H1 (cell line): ENCODE results near the gene AWAT1. TPM values are rescaled to one million over a fixed set of nuclear protein-coding genes. Genes with fewer than 3 reads are reported as not detected.

ENCODE experiments used
- CTCF ChIA-PET: fragments of 300-600 bp; sonication (Branson Sonifier 250); formaldehyde crosslinking; loops from one replicate; lab custom pipeline; 2021; ENCODE audit not compliant: partially characterized antibody; lab: Charles Lee
- POLR2A ChIA-PET: fragments of 300-600 bp; sonication (Branson Sonifier 250); formaldehyde crosslinking; loops from one replicate; lab custom pipeline; 2021; ENCODE audit warnings: inconsistent platforms; ENCODE audit not compliant: partially characterized antibody; lab: Charles Lee
- DNase-seq, 2 experiments: peaks; one replicate each; pipeline versions ENCODE4 v3.0.0 to v3.0.0-alpha.2; 2010 to 2022; ENCODE audit warnings: low spot score in 2 of 2, low read depth in 1 of 2, mixed read lengths in 1 of 2
- FAIRE-seq: peaks from 2 replicates; lab custom pipeline; 2011; peaks lifted over from hg19 to GRCh38; lab: Jason Lieb, UNC
- H2AFZ ChIP-seq: 2 replicates; pipeline ENCODE4 v1.8.1; 2012; ENCODE audit warnings: low read length, inconsistent platforms
- H2AK5ac ChIP-seq: 2 replicates; pipeline ENCODE4 v1.6.1; 2013; ENCODE audit warnings: low read depth, low read length
- H2BK120ac ChIP-seq: replicated peaks from 2 replicates; pipeline ENCODE3; 2013; ENCODE audit warnings: low read depth, low read length, inconsistent platforms
- H2BK12ac ChIP-seq: 2 replicates; pipeline ENCODE4 v1.6.1; 2013; ENCODE audit warnings: low read depth, low read length
- H2BK15ac ChIP-seq: 2 replicates; pipeline ENCODE4 v1.6.1; 2013; ENCODE audit warnings: low read length
- H2BK20ac ChIP-seq: 2 replicates; pipeline ENCODE4 v1.6.1; 2013; ENCODE audit warnings: low read length
- H2BK5ac ChIP-seq: 2 replicates; pipeline ENCODE4 v1.6.1; 2013; ENCODE audit warnings: low read depth, low read length
- H3K14ac ChIP-seq: 2 replicates; pipeline ENCODE4 v1.6.1; 2013; ENCODE audit warnings: inconsistent platforms; ENCODE audit not compliant: insufficient read length
- H3K18ac ChIP-seq: 2 replicates; pipeline ENCODE4 v1.6.1; 2013; ENCODE audit warnings: low read length; ENCODE audit errors: extremely low read depth
- H3K23ac ChIP-seq: 2 replicates; pipeline ENCODE4 v1.6.1; 2013; ENCODE audit warnings: inconsistent platforms; ENCODE audit not compliant: insufficient read length
- H3K23me2 ChIP-seq: 2 replicates; pipeline ENCODE4 v1.6.1; 2013; ENCODE audit warnings: low read depth, low read length
- H3K27ac ChIP-seq: 2 replicates; pipeline ENCODE4 v1.6.1; 2011; ENCODE audit warnings: low read depth, low read length, inconsistent platforms
- H3K27me3 ChIP-seq, 4 experiments: replicated peaks in 1 of 4; 1 replicate in 1 of 4; 2 replicates in 3 of 4; pipeline versions ENCODE4 v1.6.1 to v1.8.1; 2011 to 2013; ENCODE audit warnings: low read length in 3 of 4, mild to moderate bottlenecking in 3 of 4, inconsistent platforms in 2 of 4, mixed read lengths in 2 of 4, moderate library complexity in 1 of 4; ENCODE audit not compliant: control insufficient read depth in 3 of 4, insufficient read depth in 3 of 4; ENCODE audit errors: extremely low read depth in 1 of 4
- H3K36me3 ChIP-seq, 4 experiments: 2 replicates each; pipeline versions ENCODE4 v1.6.1 to v1.8.1; 2011 to 2013; ENCODE audit warnings: mild to moderate bottlenecking in 4 of 4, low read length in 3 of 4, moderate library complexity in 2 of 4, control low read depth in 1 of 4, inconsistent platforms in 1 of 4; ENCODE audit not compliant: insufficient read depth in 4 of 4, control insufficient read depth in 2 of 4
- H3K4ac ChIP-seq: replicated peaks from 2 replicates; pipeline ENCODE3; 2013; ENCODE audit warnings: low read length, low read depth, mixed read lengths, inconsistent platforms; ENCODE audit not compliant: insufficient read length
- H3K4me1 ChIP-seq, 4 experiments: replicated peaks in 1 of 4; 1 replicate in 1 of 4; 2 replicates in 3 of 4; pipeline versions ENCODE4 v1.6.1 to v1.8.1; 2011 to 2013; ENCODE audit warnings: low read length in 3 of 4, inconsistent platforms in 2 of 4, mixed read lengths in 1 of 4; ENCODE audit not compliant: insufficient read depth in 4 of 4, control insufficient read depth in 3 of 4
- H3K4me2 ChIP-seq, 2 experiments: 2 replicates each; pipeline versions ENCODE4 v1.6.1 to v1.8.1; 2011 to 2013; ENCODE audit warnings: low read depth in 2 of 2, low read length in 2 of 2, control low read depth in 1 of 2, inconsistent platforms in 1 of 2, mild to moderate bottlenecking in 1 of 2; ENCODE audit not compliant: insufficient read depth in 1 of 2
- H3K4me3 ChIP-seq, 4 experiments: fragments of 200-600, 300-600 bp in 1 of 4; sonication (generic), shearing (Covaris generic), sonication (Bioruptor Twin) in 1 of 4; 2 replicates each; pipeline versions ENCODE4 v1.5.1 to v1.8.1; 2011 to 2016; ENCODE audit warnings: low read length in 4 of 4, low read depth in 3 of 4, control low read depth in 2 of 4, inconsistent platforms in 2 of 4, mild to moderate bottlenecking in 2 of 4, mixed read lengths in 1 of 4, moderate library complexity in 1 of 4; ENCODE audit not compliant: insufficient read depth in 2 of 4; ENCODE audit errors: extremely low read depth in 1 of 4
- H3K56ac ChIP-seq: replicated peaks from 2 replicates; pipeline ENCODE3; 2013; ENCODE audit warnings: low read depth, mild to moderate bottlenecking, mixed read lengths, low read length, inconsistent platforms; ENCODE audit not compliant: insufficient read length
- H3K79me1 ChIP-seq: 2 replicates; pipeline ENCODE4 v1.6.1; 2013; ENCODE audit warnings: low read depth, low read length, control low read depth
- H3K79me2 ChIP-seq, 2 experiments: 2 replicates each; pipeline versions ENCODE4 v1.6.1 to v1.8.1; 2012 to 2013; ENCODE audit warnings: low read length in 2 of 2, mild to moderate bottlenecking in 2 of 2, inconsistent platforms in 1 of 2; ENCODE audit not compliant: insufficient read depth in 2 of 2, control insufficient read depth in 1 of 2
- H3K9ac ChIP-seq, 4 experiments: replicated peaks in 1 of 4; 1 replicate in 1 of 4; 2 replicates in 3 of 4; pipeline versions ENCODE4 v1.6.1 to v1.8.1; 2011 to 2013; ENCODE audit warnings: low read depth in 3 of 4, low read length in 3 of 4, control low read depth in 2 of 4, mild to moderate bottlenecking in 2 of 4, moderate library complexity in 2 of 4, inconsistent platforms in 1 of 4; ENCODE audit errors: extremely low read depth in 1 of 4
- H3K9me3 ChIP-seq, 2 experiments: 2 replicates each; pipeline versions ENCODE4 v1.6.1 to v1.8.1; 2012 to 2013; ENCODE audit warnings: mild to moderate bottlenecking in 2 of 2, moderate library complexity in 2 of 2, control low read depth in 1 of 2, inconsistent platforms in 1 of 2, low read depth in 1 of 2, low read length in 1 of 2, mixed read lengths in 1 of 2; ENCODE audit not compliant: insufficient read depth in 2 of 2
- H4K20me1 ChIP-seq, 2 experiments: replicated peaks in 1 of 2; 2 replicates each; pipeline versions ENCODE3 to v1.8.1; 2011 to 2013; ENCODE audit warnings: inconsistent platforms in 2 of 2, low read length in 2 of 2, mild to moderate bottlenecking in 1 of 2; ENCODE audit not compliant: insufficient read depth in 2 of 2, control insufficient read depth in 1 of 2
- H4K5ac ChIP-seq: 2 replicates; pipeline ENCODE4 v1.6.1; 2013; ENCODE audit warnings: low read length, low read depth, mixed read lengths, inconsistent platforms; ENCODE audit not compliant: insufficient read length
- H4K8ac ChIP-seq: 2 replicates; pipeline ENCODE4 v1.8.0; 2013; ENCODE audit warnings: mild to moderate bottlenecking, moderate library complexity, low read length, inconsistent platforms; ENCODE audit not compliant: insufficient read depth; ENCODE audit errors: extremely low read depth
- H4K91ac ChIP-seq: replicated peaks from 2 replicates; pipeline ENCODE3; 2013; ENCODE audit warnings: low read length, mixed read lengths, inconsistent platforms; ENCODE audit not compliant: insufficient read length
- ASH2L ChIP-seq: fragments of 200-600, 300-600 bp; sonication (generic); IDR thresholded peaks from one replicate; pipeline ENCODE4 v1.7.1; 2017; ENCODE audit warnings: low read length
- ATF3 ChIP-seq: IDR thresholded peaks from 2 replicates; pipeline ENCODE4 v1.6.1; 2011; ENCODE audit warnings: low read depth, mild to moderate bottlenecking, low read length; ENCODE audit not compliant: insufficient read depth
- CBX5 ChIP-seq: fragments of 300-800, 300-1000 bp; sonication (generic); IDR thresholded peaks from 2 replicates; pipeline ENCODE4 v1.7.1; 2016; ENCODE audit warnings: antibody characterized with exemption, low read length, low read depth
- GTF2F1 ChIP-seq: IDR thresholded peaks from 2 replicates; pipeline ENCODE4 v1.6.1; 2012; ENCODE audit warnings: low read depth, low read length, improper control_type of control experiment, borderline replicate concordance
- POLR2A ChIP-seq, 2 experiments: IDR thresholded peaks; 1 replicate in 1 of 2; 2 replicates in 1 of 2; pipeline ENCODE4 v1.6.1; 2011; ENCODE audit warnings: low read depth in 2 of 2, low read length in 2 of 2, mild to moderate bottlenecking in 2 of 2; ENCODE audit errors: control extremely low read depth in 1 of 2
- POU5F1 ChIP-seq: IDR thresholded peaks from 2 replicates; pipeline ENCODE4 v1.6.1; 2011; ENCODE audit warnings: low read depth, mild to moderate bottlenecking, low read length, moderate library complexity
- RAD21 ChIP-seq, 2 experiments: IDR thresholded peaks in 1 of 2; conservative IDR thresholded peaks in 1 of 2; 2 replicates each; pipeline ENCODE4 v1.6.1; 2011; ENCODE audit warnings: low read depth in 2 of 2, low read length in 2 of 2, improper control_type of control experiment in 1 of 2, inconsistent platforms in 1 of 2, mild to moderate bottlenecking in 1 of 2, moderate library complexity in 1 of 2
- RBBP5 ChIP-seq: IDR thresholded peaks from 2 replicates; pipeline ENCODE4 v1.7.1; 2012; ENCODE audit warnings: low read depth, mild to moderate bottlenecking, inconsistent platforms, low read length, moderate library complexity, borderline replicate concordance
- SAP30 ChIP-seq: fragments of 300-600 bp; sonication (generic); IDR thresholded peaks from 2 replicates; pipeline ENCODE4 v1.7.1; 2012; ENCODE audit warnings: low read length, moderate library complexity, mild to moderate bottlenecking, inconsistent platforms; ENCODE audit not compliant: insufficient read depth, insufficient replicate concordance
- WGBS, 2 experiments: shearing (Covaris generic) in 1 of 2; methylation state at CpG; one replicate each; pipeline versions ENCODE4 v1.1.6 to v1.1.7; 2013 to 2015; ENCODE audit warnings: low lambda C conversion rate in 2 of 2, mixed read lengths in 2 of 2, inconsistent platforms in 1 of 2, low coverage in 1 of 2, missing lambda C conversion rate in 1 of 2; ENCODE audit not compliant: insufficient replicate concordance in 2 of 2, insufficient coverage in 1 of 2, insufficient read length in 1 of 2; ENCODE audit errors: extremely low coverage in 1 of 2, missing lambda C conversion rate in 1 of 2; 5-methylcytosine and 5-hydroxymethylcytosine counted together
- polyA plus RNA-seq, 7 experiments: library from polyadenylated mRNA; depleted of rRNA in 3 of 7; stranded (reverse) in 5 of 7; unstranded in 2 of 7; fragments of >200 nt in 5 of 7; fragments of 200-250 nt in 2 of 7; gene quantifications; 1 replicate in 5 of 7; 2 replicates in 1 of 7; 4 replicates in 1 of 7; pipeline versions ENCODE4 v1.2.1 to v1.2.3, GENCODE V29; 2011 to 2013; ENCODE audit warnings: missing spikeins in 2 of 7, mixed read lengths in 2 of 7
- total RNA-seq: library from RNA; stranded (reverse); fragmentation: NEBNext Ultra II Directional; extraction: Animal tissue kit (Norgen Biotek cat#: 25700); gene quantifications from 2 replicates; pipeline ENCODE4 v1.2.1, GENCODE V29; 2021
- TF ChIP-seq, protein P1 (sequence below), 3 experiments: IDR thresholded peaks; 1 replicate in 2 of 3; 2 replicates in 1 of 3; pipeline versions ENCODE4 v1.5.1 to v1.6.1; 2011; ENCODE audit warnings: low read length in 3 of 3, mild to moderate bottlenecking in 3 of 3, inconsistent platforms in 2 of 3, low read depth in 1 of 3, moderate library complexity in 1 of 3; ENCODE audit not compliant: insufficient read depth in 1 of 3; ENCODE audit errors: control extremely low read depth in 1 of 3

AWAT1 gene
- total and polyA plus RNA-seq, 2 of the 8 experiments (the other 6 are each of a cell fraction or from before 2014, with no cell fraction given) = not detected

DNA sequence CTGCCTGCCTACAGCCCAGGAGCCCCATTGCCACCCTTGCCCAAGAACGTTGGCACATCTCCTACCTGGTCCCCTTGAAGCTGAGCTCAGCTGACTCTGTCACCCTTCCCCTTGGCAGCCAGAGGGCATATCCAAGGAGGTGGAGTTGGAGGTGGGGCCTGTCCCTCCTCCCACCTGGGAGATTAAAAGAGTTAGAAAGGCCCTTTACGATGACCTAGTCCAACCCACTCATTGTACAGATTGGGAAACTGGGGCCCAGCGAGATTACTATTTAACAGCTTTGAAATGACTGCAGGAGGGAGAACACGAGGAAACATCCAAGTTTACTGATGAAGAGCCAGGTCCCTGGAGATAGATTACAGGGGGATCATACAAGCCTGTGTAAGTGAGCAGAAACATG lies 25.6 kb downstream of the AWAT1 start, which contains the start of gene P2RY4:
Gene P2RY4, minus strand, starts transcription at position 101 of the 400 bp plus-strand sequence. CDS start 580 bp downstream, outside the sequence.
- Histone ChIP-seq H2BK120ac (no peak within 1 kb of the TSS), H3K79me1 (no peaks in the 10 kb centered on the region), H4K91ac (no peak within 1 kb of the TSS), H2BK12ac (no peak within 1 kb of the TSS), H3K56ac (no peak within 1 kb of the TSS), H2AFZ (no peak within 1 kb of the TSS), H3K4ac (no peak within 1 kb of the TSS), H3K9me3 (no peaks in the 10 kb centered on the region), H3K27ac (no peak within 1 kb of the TSS), H2BK15ac (no peak within 1 kb of the TSS), H3K23ac (no peak within 1 kb of the TSS), H3K14ac (no peak within 1 kb of the TSS), H3K9ac (no peak within 1 kb of the TSS), H2AK5ac (no peak within 1 kb of the TSS), H4K8ac (no peak within 1 kb of the TSS), H3K4me3 (no peak within 1 kb of the TSS), H3K18ac (no peak within 1 kb of the TSS), H3K79me2 (no peaks in the 10 kb centered on the region), H3K4me1 (peaks cover 0 to 2% (median 0%) of the 10 kb centered on the region in 4 experiments; a peak in 1 of 7 replicates), H3K27me3 (no peaks in the 10 kb centered on the region), H2BK5ac (no peak within 1 kb of the TSS), H4K5ac (no peak within 1 kb of the TSS), H2BK20ac (no peak within 1 kb of the TSS), H3K36me3 (no peaks in the 10 kb centered on the region), H3K23me2 (no peaks in the 10 kb centered on the region), H4K20me1 (no peaks in the 10 kb centered on the region), H3K4me2 (no peak within 1 kb of the TSS)
- ChIA-PET CTCF (no interaction called here), POLR2A (no interaction called here)
- TF ChIP-seq ASH2L (no peak), GTF2F1 (no peak), RBBP5 (no peak), CBX5 (no peak), RAD21 (IDR thresholded peaks at IDR 0.05 in 1 of 2, conservative IDR thresholded peaks at IDR 0.05 in 1 of 2; ENCODE audit: low read depth in 2 of 2, low read length in 2 of 2) (no peak), POU5F1 (no peak), SAP30 (no peak), ATF3 (no peak), POLR2A (IDR thresholded peaks at IDR 0.05; ENCODE audit: control extremely low read depth in 1 of 2, low read depth in 2 of 2, low read length in 2 of 2) (no peak)
- TF ChIP-seq, protein P1, sequence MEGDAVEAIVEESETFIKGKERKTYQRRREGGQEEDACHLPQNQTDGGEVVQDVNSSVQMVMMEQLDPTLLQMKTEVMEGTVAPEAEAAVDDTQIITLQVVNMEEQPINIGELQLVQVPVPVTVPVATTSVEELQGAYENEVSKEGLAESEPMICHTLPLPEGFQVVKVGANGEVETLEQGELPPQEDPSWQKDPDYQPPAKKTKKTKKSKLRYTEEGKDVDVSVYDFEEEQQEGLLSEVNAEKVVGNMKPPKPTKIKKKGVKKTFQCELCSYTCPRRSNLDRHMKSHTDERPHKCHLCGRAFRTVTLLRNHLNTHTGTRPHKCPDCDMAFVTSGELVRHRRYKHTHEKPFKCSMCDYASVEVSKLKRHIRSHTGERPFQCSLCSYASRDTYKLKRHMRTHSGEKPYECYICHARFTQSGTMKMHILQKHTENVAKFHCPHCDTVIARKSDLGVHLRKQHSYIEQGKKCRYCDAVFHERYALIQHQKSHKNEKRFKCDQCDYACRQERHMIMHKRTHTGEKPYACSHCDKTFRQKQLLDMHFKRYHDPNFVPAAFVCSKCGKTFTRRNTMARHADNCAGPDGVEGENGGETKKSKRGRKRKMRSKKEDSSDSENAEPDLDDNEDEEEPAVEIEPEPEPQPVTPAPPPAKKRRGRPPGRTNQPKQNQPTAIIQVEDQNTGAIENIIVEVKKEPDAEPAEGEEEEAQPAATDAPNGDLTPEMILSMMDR (IDR thresholded peaks at IDR 0.05; ENCODE audit: control extremely low read depth in 1 of 3, insufficient read depth in 1 of 3, low read depth in 1 of 3, low read length in 3 of 3) = no peak
- FAIRE-seq (no peak), DNase-seq (no peak)
- 86% methylated on average over 3 of the region's 4 CpGs; no CpG with 5 or more reads in 1 of the 2 experiments for WGBS, 2 experiments
